HG02938 (cell line): ENCODE measurements around the gene LRRC72.
"Not testable (repeated sequence)": the region's sequence is repeated elsewhere in the genome, so short reads cannot be mapped to it uniquely, and the experiment has no call there.

Experiments used
- ATAC-seq: cut with Tn5 transposase; IDR thresholded peaks from one replicate; pipeline ENCODE4 v1.9.1; 2021; ENCODE audit warnings: mild to moderate bottlenecking, moderate library complexity; ENCODE audit not compliant: unreplicated experiment

Gene LRRC72

GRCh38 chr7:16526742-16527540 lies at the start of gene LRRC72:
LRRC72 (plus strand) TSS chr7:16526825; CDS start chr7:16526953, 128 bp downstream.
- no peak for ATAC-seq

DNA sequence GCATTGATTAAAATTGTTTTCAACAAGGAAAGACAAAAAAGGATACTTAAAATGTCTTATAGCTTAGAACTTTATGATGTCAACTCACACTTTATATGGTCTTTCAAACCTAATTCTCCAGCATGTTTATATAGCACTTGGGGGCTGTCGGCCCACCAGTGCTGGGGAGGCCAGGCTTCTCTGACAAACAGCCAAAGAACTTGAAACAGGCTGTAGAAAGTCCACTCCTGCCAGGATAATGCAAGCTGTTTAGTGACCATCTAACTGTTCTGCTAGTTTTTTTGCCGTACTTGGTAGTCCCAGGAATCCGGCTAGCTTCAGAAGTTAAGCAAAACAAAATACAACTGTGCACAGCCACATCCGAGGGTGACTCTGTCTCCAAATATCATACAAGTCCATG lies 47.5 kb upstream of the LRRC72 start:
- ATAC-seq, result no peak

DNA sequence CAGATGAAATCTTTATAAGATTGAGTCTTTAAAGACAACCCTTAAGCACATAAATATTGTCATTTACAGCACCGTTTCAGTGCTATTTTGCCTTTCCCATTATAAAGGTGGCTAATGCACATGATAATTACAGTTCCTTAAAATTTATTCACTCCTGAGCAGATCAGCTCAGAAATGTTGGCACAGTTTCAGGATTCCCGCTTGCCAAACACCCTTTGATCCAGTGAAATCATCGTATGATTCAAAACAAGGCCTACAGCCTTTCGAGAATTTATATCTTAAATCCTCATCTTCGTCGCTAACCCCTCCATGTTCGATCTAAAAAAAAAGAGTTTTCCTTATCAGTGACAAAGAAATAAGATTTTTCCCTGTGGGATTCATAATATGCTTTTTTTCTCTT lies 47.0 kb upstream of the LRRC72 start:
- ATAC-seq, result no peak

- no peak for ATAC-seq
Measured at GRCh38 chr7:16484453-16485158, 42.0 kb upstream of the LRRC72 start.

DNA sequence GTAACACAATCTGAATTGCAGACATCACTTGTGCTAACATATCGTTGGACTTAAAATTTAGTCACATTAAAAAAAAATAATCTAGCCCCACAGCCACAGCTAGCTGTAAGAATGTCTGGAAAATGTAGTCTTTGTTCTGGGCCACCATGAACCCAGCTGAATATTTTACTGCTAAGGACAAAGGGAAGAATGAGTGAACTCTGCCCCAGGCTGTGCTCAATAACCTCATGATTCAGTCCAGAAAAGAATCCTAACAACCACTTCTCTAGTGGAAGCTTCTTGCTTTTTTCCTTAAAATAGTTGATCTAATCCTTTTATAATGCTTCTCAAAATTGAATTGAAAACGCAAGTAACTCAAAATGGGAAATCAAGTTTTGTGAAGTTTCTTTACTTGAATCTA lies 35.5 kb upstream of the LRRC72 start:
- ATAC-seq, result no peak

GRCh38 chr7:16492513-16493062 lies 34.0 kb upstream of the LRRC72 start:
- no peak for ATAC-seq

DNA sequence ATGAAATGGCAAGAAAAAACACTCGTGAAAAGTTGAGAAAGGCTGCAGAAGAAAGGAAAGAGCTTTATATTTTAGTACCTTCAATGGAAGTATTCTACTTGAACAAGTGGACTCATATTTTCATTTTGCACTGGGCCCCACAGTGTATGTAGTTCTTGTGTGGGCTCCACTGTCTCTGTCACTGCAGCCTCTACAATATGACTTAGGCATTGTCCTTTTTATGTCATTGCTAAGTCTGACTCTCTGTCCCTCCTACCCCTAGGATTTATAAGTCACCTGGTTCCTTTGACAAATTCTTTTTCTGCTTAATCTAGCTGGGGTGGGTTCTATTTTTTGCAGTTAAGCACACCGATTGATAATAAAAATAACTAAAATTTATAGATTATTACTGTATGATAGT lies 33.4 kb upstream of the LRRC72 start:
- ATAC-seq, result no peak

DNA sequence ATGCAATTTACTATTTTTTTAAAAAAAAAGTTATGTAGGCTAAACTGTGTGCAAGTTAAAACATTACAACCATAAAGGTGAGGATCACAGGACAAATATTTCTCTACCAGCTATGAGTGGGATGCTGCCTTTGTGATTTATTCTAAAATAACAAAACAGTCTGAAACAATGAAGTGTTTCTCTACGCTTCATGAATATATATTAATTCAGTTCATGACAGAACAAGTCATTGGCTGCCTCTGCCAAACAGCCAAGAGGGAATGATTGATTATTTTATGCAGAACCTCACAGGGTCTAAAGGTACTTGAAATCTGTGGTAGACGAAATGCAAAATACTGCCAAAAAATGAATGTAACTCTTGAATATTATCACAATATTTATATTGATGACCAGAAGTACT lies 32.1 kb upstream of the LRRC72 start:
- no peak for ATAC-seq

DNA sequence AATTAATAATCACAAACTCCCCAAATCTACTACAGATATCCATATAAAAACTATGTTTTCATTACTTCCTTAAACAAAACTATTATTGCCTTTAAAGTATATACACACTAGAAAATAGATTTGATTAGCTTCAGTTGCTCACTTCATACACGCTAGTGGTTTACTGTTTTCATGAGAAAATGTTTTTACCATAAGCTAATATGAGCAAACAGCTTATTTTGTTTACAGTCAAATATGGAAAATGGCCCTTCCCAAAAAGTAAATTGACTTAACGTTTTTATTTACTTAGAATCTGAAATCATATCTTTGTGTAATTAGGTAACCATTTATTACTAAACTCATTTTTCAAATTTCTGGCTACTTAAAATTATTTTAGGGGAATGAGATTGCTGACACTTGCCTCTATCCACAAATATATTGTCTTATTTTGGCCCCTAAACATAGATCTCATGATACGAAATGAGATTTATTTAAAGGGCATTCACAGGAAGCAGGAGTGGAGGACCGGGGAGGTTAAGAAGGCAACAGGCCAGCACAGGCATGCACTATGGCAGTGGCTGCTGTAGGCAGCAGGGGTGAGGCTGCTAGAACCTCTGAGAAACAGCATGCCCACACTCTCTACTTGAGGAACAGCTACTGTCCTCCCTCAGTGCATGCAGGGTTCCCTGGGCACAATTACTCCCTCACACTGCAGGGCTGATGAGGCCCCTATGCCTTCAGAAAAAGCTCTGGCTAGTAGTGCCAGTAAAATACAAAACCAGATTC lies 31.5 kb upstream of the LRRC72 start:
- ATAC-seq, result no peak

- no peak for ATAC-seq
Measured at GRCh38 chr7:16498122-16498521, 28.5 kb upstream of the LRRC72 start.

GRCh38 chr7:16502303-16502702 lies 24.3 kb upstream of the LRRC72 start:
- ATAC-seq, result no peak

- ATAC-seq, result no peak
Measured at GRCh38 chr7:16504019-16504418, 22.6 kb upstream of the LRRC72 start.

DNA sequence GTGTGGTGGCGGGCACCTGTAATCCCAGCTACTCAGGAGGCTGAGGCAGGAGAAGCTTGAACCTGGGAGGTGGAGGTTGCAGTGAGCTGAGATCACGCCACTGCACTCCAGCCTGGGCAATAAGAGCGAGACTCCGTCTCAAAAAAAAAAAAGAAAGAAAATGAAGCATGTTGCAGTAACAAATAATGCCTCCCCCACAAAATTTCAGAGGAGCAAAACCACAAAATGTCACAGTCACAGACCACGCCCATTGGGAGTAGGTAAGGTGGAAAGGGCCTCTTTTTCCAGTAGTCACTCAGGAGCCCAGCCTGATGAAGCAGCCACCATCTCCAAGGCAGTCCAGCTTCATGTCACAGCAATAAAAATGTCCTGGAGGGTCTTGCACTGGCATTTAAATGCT lies 20.2 kb upstream of the LRRC72 start:
- ATAC-seq, result not testable (repeated sequence)

GRCh38 chr7:16509829-16510228 lies 16.8 kb upstream of the LRRC72 start:
- no peak for ATAC-seq

DNA sequence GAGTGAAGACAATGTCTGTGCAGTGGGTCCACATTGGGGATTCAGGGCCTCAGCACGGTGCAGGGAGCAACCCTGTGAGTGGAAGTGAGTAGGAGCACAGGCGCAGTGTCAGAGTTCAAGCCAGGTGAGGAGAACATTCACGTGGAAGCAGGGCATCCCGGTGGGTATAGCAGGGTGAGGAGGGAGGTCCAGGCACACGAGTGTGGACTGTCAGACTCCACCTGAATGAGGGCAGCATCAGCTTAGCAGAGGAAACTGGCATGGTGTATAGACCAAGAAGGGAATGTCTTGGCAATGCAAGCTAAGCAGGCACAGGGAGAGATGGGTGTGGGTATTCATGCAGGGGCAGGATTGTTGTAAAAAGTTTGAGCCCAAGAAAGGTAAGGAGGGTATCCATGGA lies 15.3 kb upstream of the LRRC72 start:
- ATAC-seq, result no peak

- no peak for ATAC-seq
Measured at GRCh38 chr7:16512097-16512496, 14.5 kb upstream of the LRRC72 start.

DNA sequence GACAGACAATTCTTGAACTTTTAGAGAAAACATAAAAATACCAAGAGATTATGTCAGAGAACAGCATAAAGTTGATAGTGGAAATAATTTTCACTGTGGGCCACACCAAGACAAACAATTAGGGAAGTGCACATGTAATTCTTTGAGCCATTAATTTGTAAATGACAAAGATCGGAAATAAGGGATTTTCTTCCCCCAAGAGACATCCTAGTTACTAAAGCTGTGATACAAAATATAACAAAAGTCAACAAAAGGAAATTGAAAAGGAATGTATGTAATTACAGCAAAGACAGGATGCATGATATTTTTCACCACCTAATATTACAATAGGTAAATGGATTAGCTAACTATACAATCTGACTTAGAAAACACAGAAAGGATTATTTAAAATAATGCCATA lies 12.4 kb upstream of the LRRC72 start:
- no peak for ATAC-seq

DNA sequence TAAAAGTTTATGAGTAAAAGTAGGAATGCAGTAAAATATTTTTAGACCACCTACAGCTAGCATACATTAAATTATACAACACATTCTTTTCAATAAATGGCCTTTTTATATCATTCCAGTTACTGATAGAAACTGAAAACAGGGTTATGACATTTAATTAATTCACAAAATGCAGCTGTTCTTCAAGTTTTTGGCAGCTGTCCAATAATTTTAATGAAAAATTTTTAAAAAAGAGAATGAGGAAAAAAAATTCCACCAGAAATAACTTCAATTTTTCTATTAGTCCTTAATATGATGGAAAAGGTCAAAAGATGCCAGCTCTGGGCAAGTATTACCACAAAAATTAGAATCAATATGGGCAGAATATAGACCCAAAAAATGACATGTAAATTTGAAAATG lies 11.9 kb upstream of the LRRC72 start:
- ATAC-seq, result no peak

DNA sequence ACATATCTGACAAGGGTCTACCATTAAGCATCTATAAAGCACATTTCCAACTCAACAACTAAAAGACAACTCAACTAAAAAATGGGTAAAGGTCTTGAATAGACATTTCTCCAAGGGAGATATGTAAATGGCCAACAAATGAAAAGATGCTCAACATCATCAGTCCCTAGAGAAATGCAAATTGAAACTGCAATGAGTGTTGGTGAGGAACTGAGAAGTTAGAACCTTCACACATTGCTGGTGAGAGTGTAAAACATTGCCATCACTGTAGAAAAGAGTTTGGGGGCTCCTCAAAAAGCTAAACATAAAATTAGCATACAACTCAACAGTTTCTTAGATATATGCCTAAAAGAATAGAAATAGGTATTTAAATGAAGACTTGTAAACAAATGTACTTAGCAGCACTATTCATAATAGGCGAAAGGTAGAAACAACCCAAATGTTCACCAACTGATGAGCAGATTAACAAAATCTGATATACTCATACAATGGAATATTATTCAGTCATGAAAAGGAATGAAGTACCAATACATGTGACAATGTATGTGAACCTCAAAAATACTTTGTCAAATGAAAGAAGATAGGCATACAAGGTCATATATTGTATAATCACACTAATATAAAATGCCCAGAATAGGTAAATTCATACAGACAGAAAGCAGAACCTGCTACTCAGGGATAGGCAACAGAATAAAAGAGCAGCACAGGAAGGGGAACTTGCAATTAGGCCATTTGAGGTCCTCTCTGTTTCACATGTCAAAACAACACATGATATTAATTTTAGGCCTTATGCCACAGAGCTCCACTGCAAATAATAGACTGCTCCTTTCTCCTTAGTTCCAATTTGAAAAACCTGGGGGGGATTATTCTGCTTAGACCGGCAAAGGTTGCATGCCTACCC lies 10.6 kb upstream of the LRRC72 start:
- ATAC-seq, result peak; percentile 62

DNA sequence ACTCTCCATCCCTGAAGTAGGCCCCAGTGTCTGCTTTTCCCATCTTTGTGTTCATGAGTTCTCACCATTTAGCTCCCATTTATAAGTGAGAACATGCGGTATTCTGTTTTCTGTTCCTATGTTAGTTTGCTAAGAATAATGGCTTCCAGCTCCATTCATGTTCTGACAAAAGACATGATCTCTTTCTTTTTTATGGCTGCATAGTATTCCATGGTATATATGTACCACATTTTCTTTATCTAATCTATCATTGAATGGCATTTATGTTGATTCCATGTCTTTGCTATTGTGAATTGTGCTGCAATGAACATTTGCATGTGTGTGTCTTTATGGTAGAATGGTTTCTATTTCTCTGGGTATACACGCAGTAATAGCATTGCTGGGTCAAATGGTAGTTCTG lies 6.6 kb upstream of the LRRC72 start:
- ATAC-seq, result not testable (repeated sequence)
